Renal cortical epithelial cell (primary cell): ENCODE data around the gene BAIAP2. TPM values are rescaled to one million over a fixed set of nuclear protein-coding genes. Genes with fewer than 3 reads are reported as not detected.
A peak's percentile ranks its signal among the peaks of the same experiment; 100 is the strongest.

Experiments used
- DNase-seq: peaks from one replicate; pipeline ENCODE4 v3.0.0-alpha.2; 2011; ENCODE audit warnings: low read depth
- total RNA-seq: library from RNA; depleted of rRNA; stranded (reverse); fragments of >200 nt; gene quantifications from 2 replicates; pipeline ENCODE4 v1.2.3, GENCODE V29; 2014

BAIAP2 gene
- total RNA-seq, 1 donor from 2014 or later: 55.2 TPM

- no peak for DNase-seq
Measured at GRCh38 chr17:81108220-81108619, 73.3 kb downstream of the BAIAP2 start.

- no peak for DNase-seq
Measured at GRCh38 chr17:81109957-81110356, 75.0 kb downstream of the BAIAP2 start.

- DNase-seq: no peak
Measured at GRCh38 chr17:81110488-81111040, 75.6 kb downstream of the BAIAP2 start.

DNA sequence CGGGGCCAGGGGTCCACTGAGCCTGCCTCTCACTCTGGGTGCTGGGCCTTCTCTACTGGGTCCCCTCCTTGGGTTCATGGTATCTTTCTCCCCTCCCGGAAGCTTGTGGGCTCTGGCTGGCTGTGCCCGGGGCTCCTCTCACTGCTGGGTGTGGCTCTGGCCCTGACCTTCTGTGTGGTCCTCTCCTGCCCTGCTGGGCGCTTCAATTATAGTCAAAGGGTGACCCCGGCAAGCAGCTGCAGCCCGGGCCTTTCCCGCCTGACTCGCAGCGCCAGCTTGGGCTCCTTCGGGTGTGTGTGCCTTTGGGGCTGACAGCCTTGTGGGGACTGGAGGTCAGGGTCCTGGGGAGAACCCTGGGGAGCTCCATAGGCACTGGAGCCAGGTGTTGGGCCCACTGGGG, 76.1 kb downstream of the BAIAP2 start:
- no peak for DNase-seq

- no peak for DNase-seq
Measured at GRCh38 chr17:81112450-81112849, 77.5 kb downstream of the BAIAP2 start.

DNA sequence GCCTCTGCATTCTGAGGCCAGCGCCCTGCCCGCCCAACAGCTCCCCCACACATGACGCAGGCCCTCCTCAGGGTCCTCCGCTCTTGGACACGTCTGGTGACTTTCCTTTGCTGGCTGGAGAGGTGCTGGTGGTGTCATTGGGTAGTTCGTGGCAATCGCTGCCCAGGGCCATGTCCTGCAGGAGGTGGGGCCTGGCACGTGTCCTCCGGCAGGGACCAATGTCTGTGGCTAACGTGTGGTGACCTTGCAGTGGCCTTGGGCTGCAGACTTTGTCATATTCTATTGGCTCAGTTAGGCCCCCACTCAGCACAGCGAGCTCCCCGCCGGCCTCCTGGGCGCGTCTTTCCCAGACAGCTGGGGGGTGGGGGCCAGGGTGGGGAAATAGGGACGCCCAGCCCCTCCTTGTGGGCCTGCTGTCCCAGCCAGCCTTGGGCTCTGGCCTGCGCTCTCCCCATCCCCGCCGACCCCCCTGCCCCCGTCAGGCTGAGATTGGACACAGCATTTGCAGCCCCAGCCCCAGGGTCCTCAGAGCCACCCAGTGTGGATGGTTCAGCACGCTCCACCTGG, 78.3 kb downstream of the BAIAP2 start:
- no peak for DNase-seq

DNA sequence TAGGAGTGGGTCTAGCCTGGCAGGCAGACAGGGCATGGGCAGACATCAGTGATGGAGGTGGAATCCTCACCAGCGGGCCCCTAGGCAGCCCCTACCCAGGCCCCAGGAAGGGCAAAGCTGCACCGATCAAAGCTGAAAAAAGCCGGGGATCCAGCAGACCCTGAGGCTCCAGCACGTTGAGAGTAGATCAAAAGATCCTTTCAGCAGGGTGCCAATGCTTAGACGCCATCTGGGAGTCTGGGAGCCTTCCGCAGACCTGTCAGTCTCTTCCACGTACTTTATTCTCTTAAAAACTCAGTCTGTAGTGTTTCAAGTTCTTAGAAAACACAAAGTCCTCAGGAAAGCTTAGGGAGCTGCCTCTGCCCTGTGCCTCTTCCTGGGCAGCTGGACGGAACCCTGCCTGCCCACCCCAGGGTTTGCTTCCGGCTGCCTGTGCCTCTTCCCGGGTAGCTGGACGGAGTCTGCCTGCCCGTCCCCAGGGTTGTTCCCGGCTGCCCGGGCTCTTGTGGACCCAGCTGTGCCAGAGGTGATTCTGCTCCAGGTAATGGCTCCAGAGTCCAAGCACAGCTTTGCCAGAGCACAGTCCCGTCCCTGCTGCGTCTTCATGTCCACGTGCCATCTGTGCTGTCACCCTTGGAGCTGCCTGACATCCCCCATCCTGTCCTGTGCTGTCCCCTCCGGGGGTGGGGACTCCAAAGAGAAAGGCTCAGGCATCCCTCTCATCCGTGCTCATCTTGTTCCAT, 79.6 kb downstream of the BAIAP2 start:
- DNase-seq: no peak

- DNase-seq: no peak
Measured at GRCh38 chr17:81115219-81115618, 80.3 kb downstream of the BAIAP2 start.

- no peak for DNase-seq
Measured at GRCh38 chr17:81115749-81116464, 81.0 kb downstream of the BAIAP2 start.

DNA sequence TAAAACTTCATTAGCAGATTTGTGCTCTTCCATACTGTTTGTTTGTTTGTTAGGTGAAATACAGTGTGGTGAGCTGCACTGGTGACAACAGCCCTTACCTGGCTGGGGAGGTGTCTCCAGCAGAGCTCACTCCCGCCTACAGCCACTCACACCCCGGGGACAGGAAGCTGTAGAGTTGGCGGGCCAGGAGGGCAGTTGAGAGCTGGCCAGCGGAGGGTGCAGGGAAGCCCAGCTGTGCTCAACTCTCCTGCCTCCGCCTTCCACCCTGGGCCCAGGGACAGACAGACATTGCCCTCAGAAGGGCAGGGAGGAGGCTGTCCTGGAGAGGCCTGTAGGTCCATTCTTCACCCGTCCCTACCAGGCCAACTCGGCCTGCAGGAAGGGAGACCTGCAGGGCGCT, 81.8 kb downstream of the BAIAP2 start:
- DNase-seq: no peak

DNA sequence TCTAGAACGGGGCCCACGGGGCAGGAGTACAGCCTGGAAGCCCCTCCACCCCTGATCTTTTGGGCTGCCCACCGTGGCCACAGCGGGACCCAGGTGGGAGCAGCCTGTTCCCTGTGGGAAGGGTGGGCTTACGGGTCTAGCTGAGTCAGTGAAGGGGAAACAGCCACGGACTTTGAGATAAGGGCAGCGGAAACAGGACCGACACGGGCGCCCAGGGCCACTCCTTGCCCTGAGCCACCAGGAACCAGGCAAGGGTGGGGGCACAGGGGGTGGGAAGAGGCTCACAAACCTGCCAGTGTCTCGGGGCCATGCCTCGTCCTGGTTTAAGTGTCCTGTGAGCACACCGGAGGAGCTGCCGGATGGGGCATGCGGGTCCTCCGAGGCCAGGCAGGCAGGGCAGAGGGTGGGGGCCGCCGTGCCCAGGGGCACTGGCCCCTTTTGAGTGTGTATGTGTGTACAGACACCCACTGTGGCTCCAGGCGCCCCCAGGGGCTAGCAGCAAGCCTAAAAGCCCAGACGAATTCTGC, 82.8 kb downstream of the BAIAP2 start:
- no peak for DNase-seq

DNA sequence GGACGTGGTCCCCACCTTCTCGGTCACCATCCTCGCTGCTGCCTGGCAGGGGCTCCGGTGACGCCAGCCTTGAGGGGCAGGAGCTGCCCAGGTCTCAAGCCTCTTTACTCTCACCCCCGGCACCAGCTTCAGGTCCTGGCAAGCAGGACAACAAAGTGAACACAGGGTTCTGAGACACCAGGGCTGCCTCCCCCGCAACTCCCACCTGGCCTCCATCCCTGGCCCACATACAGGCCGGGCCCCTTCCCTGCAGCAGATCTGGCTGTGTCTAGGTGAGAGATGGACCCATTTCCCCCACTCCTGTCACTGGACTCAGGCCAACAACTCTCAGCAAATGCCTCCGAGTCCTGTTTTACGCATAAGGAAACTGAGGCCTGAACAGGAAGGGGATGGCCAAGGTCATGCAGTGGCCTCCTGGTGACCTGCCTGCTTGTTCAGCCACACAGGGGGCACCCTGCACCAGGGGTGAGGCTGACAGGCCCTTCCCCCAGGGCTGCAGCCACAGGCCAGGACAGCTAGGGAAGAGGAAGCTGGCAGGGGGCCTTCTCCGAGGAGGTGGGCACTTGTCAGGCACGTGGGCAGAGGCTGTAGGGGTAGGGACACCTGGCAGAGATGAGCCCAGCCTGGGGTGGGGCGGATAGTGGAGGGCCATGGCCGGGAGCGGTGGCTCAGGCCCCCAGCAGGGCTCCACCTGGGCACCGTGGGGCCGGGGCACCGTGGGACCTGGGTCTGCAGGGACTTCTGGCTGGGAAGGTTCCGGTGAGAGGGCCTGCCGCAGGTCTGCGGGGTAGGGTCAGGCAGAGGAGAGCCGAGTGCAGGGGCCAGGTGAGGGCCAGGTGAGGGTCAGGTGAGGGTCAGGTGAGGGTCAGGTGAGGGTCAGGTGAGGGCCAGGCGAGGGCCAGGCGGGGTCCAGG, 83.6 kb downstream of the BAIAP2 start:
- no peak for DNase-seq

DNA sequence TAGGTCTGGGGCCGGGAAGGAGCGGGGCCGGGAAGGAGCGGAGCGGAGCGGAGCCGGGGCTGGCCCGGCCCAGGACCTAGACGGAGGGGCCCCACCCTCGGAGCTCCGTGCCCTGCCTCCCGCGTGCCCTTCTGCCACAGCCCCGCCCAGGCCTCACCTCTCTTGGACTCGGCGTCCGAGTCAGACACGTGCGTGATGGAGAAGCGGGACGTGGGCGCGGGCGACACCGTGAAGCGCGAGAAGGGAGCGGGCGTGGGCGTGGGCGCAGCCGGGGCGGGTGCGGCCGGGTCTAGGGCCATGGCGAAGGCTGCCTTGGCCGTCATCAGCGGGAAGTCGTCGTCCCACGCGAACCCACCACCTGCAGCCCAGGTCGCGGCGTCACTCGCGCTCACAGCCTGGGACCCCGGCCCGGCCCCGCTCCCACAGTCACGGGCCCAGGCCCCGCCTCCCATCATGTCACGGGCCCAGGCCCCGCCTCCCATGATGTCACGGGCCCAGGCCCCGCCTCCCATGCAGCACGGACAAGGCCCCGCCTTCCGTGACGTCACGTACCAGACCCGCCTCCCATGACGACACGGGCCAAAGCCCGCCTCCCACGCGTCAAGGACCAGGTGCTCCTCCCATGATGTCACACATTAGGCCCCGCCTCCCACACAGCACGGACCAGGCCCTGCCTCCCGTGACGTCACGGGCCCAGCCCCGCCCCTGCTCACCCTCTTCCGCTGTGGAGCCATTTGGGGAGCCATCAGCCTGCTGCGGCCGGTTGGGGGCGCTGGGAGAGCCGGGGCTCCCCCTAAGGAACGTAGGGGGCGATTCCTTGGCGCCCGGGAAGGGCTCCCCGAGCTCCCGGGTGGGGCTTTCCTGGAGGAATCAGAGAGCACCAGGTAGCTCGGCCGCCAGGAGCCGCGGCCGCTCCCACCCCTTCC, 84.5 kb downstream of the BAIAP2 start:
- DNase-seq: peak; percentile 65

DNA sequence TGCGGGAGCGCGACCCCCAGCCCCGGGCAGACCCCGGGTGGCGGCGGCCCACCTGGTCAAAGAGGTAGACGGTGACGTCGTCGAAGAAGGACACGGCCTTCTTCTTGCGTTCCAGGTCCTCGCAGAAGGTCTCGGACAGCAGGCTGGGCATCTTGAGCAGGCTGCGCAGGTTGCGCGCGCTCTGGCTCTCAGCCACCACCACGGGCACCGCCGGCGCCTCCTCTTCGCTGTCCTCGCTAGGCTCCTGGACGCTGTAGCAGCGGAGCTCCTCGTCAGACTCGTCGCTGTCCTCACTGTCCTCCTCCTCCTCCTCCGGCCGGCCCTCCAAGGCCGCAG, 85.2 kb downstream of the BAIAP2 start:
- no peak for DNase-seq

DNA sequence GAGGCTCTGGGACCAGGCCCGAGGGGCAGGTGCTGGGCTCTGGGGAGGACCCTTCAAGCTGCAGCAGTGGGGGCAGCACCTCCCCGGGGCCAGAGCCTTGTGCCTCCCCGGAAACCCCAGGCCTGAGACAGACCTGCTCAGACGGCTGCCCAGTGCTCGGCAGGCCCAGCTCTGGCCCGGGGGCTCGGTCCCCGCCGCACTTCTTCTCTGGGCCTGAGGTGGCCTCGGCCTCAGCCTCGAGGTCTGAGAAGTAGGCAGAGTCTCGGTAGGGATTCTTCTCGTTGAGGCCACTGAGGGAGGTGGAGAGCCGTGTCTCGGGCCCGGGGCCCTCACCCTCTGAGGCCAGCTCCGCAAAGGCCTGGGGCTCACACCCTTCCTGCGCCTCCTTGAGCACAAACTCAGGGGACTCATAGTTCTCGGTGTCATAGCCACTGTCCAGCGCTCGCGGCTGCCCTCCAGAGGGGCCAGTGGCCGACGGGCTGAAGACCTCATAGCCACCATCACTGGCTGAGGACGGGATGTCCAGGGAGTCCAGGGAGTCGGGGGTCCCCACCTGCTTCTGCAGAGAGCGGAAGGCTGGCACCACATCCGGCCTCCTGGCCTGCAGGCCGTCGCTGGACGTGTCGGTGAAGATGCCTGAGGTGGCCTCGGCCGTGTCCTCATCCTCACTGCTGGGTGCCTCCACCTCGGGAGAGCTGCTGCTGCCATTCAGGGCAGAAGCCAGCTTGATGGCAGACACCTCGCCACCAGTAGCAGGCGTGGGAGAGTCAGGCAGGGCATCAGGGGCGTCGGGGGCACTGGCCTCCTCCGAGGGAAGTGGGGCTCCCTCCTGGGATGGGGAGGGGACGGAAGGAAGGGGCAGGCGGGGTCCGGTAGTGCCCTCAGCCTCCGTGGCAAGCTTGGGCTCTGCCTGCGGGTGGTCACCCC, 86.0 kb downstream of the BAIAP2 start:
- DNase-seq: no peak

DNA sequence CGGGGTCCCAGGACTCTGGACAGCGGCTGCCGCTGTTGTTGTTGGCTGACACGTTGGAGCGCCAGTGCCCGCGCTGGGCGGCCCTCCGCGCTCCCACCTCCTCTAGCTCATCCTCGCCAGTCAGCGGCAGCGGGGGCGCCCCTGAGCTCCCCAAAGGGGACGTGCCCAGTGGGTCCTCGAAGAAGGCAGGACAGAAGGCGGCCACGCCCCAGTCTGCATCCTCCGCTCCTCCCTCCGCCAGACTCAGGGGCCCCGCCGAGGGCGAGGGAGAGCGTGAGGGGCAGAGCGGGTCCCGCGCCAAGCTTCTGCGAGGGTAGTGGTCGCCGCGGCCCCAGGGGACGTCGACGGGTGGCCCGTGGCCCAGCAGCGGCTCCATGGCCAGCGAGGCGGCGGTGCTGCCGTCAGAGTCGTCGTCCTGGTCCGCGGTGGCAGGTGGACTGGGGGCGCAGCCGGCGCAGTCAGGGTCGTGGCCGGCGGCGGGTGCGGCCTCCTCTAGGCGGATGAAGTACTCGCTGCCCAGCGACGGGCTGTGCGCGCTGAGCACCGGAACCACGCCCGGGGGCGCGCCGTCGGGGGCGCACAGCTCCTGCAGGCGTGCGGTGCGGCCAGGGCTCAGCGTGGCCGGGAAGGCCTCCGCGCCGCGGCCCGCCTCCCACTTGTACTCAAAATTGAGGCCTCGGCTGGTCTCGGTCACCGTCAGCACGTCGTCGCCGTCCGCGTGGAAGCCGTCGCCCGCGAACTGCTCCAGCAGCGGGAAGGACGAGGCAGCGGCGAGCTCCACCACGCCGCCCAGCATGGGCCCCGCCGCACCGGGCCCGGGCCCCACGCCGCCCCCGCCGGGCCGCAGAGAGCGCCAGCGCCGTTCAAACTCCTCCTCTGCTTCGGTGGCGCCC, 87.1 kb downstream of the BAIAP2 start:
- DNase-seq: no peak

DNA sequence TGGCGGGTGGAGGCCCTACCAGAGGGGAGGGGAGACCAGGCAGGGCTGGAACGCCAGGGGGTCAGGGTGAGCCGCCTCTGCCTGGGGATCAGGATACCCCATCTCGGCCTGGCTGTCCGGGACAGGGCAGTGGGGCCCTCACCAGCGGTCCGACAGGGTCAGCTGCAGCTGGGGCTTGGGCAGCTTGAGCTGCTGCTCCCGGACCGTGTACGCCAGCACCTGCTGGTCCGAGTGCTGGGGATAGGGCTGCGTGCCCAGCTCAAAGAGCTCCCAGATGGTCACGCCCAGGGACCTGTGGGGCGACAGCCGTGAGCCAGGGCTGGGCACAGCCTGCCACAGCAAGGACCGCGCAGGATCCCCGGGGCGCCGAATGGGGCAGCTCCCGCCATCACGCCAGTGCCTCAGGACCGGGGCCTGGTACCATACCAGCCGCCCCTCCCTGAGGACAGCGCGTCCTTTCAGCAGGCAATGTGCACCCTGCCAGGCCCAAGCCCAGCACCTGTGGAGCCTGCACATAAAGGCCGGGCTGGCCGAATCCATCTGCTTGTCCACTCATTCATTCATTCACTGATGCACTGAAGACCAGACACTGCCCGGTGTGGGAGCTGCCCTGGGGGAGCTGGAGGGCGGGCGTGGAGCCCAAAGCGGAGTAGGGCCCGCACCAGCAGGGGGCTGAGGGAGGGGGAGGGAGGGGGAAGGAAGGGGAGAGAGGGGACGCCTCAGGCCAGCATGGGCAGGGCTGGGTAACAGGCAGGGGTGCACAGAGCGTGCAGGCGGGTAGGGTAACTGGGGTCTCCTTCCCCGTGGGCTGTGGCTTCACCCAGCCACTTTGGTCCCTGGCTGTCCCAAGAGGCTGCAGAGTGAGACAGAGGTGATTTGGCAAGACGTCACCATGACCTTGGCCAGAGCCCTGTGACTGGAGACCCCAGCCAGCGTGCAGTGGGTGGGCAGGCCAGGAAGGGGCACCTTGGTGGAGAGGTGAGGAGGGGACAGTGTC, 88.4 kb downstream of the BAIAP2 start:
- no peak for DNase-seq
